ENCODE measurements around the gene CBARP.

CBARP gene

DNA sequence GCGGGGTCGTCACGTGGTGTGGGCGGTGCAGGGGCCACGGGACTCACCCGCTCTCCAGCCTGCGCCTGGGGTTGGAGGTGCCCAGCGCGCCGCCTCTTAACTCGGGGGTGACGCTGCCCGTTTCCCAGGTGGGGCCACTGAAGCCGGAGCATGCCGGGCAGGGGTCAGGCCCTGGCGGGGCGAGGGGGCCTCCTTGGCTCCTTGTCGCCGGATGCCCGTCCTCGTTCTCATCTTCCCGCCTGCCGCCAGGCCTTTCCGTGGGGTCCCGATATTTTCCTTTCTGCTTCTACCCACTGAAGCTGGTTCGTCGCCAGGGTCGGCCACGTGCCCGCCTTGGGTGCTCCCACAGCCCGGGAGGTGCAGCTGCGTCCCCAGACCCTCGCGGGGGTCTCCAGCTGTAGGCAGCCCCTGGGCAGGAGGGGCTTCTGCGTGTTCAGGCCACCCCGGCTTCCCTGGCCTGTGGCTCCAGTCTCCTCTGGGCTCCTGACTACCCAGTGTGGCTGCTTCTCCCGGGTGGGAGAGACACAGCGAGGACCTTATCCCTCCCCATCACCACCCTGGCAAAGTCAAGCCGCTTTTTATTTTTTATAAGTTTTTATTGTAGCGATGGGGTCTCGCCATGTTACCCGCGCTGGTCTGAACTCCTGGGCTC lies 38.3 kb upstream of the CBARP start:
- DNase-seq, result no peak

- DNase-seq, result peak; percentile 96 to 98
Measured at GRCh38 chr19:1275260-1275975, 37.6 kb upstream of the CBARP start, which contains the start of gene FAM174C. FAM174C (plus strand) TSS chr19:1275530; CDS start chr19:1275550, 20 bp downstream.

DNA sequence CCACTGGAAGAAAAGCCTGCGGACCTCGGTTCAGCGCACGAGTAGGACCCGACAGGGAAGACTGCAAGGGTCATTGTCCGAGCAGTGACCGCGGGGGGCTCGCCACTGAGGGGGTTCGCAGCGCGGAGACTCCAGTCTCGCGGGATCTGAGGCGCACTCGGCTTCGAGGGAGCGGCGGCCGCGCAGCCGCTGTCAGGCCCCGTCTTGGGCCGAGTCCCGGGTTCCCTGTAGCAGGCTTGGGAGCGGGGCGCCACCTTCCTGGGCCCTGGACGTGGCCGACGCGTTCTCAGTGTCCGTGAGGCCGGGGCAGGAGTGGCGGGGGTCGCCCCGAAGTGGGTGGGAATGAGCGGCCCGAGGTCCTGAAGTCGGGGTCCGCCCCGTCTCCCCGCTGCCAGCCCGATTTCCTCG lies 37.1 kb upstream of the CBARP start:
- DNase-seq, result no peak

GRCh38 chr19:1274081-1274851 lies 36.5 kb upstream of the CBARP start:
- no peak for DNase-seq

DNA sequence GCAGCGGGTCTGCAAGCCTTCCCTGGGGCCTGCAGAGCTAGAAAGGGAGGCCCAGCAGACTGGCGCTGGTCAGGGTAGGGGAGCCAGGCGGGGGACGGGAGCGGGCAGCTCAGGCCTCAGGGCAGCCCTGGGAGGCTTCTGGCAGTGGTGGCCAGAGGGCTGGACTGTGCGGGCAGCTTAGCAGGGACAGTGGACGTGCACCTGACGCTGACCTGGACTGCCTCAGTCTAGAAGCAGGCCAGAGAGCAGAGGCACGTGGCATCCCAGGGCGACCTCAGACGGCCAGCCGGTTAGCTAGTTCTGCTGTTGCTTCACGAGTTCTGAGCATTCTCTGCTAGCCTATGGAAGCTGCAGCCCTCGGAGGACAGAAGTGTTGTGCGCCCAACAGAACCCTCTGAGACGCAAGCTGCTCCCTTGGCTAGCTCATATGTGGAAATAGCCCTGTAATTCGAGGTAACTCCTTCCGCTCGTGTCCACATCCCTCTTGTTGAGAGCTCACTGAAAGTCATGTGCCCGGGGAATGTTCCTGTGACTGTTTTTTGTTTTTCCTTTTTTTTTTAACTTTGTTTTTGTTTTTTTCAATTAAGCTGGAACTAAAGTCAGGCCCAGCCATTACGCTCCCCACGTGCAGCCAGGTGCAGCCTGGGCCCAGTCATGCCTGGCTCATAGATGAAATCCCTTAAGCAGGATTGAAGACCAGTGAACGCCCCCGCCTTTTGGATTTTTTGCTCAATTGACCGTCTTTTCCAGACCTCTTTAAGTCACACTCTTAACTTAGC lies 35.6 kb upstream of the CBARP start:
- DNase-seq, result peak; percentile 71 to 79

GRCh38 chr19:1272423-1273262 lies 34.8 kb upstream of the CBARP start:
- DNase-seq, result peak in 1 of 2 donors; percentile 7

DNA sequence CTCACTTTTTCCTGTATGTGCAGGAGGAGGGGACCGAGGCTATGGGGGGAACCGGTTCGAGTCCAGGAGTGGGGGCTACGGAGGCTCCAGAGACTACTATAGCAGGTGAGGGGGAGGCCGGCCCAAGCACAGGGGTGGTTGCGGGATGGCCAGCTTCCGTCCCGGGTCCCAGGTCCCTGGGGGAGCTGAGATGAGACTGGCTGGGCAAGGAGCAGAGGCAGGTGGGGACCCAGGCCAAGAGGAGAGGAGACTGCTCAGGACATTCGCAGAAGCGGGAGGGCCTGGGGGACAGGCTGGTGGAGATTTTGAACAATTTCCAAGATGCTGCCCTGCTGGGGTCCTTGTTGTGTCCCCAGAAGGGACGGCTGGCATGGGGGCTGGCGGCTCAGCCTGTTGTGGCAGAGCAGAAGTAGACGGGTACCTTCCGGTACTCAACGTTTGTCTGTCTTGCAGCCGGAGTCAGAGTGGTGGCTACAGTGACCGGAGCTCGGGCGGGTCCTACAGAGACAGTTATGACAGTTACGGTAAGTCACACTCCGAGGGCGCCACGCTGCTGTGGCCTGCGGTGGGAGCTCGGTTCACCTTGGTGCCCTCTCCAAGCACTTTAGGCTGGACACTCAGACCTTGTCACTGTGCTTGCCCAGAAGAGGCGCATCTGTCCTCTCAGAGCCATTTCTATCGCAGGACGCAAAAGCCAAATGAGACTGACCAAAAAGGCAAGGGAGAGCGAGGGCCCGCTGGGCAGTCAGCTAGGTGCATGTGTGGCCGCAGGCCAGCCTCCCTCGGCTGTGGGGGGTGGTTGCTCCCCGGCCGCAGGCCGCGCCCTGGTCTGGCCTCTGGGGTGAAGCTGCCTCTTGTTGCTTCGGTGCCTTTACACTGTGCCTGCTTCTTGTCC lies 34.0 kb upstream of the CBARP start:
- DNase-seq, result no peak

- no peak for DNase-seq
Measured at GRCh38 chr19:1270854-1271527, 33.2 kb upstream of the CBARP start.

GRCh38 chr19:1270213-1270853 lies 32.5 kb upstream of the CBARP start:
- DNase-seq, result peak; percentile 43 to 48

DNA sequence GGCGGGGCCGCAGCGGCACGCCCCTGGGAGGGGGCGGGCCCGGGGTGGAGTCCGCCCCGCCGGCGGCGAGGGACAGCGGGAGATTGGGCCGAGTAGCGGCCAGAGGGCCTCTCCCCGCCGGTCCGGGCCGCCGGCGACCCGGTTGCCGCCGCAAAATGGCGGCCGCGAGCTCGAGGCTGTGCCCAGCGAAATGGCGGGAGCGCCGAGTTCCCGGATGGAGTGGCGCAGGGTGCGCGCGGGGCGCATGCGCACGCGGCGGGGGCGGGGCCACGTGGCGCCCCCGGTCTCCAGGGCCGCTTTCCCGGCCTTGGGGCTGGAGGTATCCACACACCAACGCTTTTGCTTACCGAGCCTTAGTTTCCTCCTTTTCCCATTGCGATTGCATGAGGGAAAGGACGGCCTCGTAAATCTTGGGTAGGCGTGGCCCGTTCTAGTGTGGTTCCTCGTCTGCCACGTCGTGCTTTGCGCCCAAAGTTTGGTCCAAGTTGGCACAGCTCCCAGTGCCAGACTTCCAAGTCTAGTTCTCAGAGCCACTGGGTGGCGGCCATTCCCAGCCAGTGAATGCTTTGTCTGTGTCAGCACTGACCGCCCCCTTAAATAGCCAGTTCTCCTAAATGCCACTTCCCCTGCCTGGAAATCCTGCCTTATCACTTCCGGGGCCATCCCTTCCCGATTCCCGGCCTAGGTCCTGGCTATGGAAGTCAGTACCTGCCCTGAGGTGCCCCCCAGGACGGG lies 31.8 kb upstream of the CBARP start:
- peak; percentile 85 to 92 for DNase-seq

DNA sequence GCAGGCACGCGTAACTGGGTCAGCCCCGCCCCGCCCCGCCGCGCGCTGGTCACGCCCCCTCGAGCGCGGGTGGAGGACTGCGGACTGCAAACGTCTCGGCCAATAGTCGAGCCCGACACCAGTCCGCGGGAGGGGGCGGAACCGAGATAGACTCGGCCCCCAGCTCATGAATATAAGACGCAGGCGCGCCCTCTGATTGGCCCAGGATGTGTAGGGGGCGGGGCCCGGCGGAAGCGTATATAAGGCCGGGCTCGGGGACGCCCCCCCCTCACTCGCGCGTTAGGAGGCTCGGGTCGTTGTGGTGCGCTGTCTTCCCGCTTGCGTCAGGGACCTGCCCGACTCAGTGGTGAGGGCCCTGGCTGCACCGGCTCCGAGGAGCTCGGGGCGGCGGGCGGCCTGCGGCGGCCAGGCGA lies 31.3 kb upstream of the CBARP start, which contains the start of gene CIRBP:
Gene CIRBP, plus strand, starts transcription at position 268 of the 413 bp plus-strand sequence. CDS start 1,602 bp downstream, outside the sequence.
- DNase-seq, result peak; percentile 100

DNA sequence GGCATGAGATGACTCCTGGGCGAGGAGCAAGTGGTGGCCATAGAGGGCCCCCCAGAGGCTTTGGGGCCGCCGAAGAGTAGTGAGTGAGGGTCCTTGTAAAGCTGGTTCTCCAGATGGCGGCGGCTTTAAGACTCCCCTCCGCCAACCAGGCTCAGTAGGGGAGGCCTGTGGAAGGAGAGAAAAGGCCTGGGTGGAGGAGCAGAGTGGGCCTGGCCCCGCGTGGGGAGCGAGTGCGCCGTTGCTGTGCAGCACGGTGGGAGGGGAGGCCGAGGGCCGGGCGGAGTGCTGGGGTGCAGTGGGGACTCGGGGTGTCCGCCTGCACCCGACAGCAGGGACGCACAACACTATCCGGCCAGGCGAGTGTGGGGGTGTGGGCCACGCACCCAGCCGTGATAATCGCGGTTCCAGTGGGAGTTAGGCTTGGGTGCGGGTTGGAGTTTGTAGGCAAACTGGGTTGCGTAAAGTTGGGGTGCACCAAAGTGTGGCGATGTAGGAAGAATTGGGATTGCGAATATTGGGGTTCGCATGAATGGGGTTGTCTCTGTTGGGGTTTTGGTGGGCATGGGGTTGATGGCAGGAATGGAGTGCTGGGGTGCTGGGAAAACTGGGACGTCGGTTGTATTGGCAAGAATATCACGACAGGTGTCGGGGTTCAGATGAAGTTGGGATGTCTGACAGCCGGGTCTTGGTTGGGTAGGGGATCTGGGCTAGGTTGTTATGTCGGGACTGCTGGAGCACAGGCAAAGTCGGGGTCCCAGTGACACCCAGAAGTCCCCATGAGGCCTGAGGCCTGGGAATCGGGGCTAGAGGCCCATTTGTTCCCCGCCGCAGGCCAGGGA lies 30.6 kb upstream of the CBARP start:
- DNase-seq, result no peak

DNA sequence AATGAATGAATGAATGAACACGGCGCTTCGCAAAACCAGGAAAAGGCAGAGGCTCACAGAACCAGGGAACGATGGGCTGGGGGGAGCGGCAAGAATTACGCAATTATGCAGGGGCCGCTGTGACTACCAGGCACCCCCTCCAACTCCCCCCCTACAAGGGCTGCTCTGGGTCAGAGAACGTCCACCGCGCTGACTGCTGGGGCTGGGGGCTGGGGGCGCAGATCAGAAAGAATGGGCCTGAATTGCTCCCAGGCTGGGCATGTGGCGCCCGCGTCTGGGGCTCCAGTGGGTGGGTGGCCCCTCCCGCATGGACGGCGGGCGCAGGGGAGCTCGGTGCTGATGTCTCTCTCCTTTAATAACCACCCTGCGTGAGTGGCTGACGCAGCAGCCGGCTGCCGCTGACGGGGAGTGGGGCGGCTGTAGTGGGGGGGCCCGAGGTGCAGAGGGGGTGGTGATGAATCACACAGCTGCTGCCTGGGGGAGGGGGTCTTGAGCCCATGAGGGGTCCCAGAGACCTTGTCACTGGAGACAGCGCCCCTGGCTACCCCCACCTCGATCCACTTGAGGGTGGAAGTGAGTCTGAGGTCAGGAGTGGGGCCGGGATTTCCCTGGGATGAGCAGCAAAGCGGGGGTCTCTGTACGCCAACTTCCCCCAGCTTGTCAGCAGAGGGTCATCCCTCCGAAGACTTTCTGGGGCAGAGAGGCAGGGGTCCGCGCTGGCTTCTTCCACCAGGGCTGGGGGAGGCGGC lies 29.8 kb upstream of the CBARP start:
- DNase-seq, result peak in 1 of 2 donors; percentile 50

GRCh38 chr19:1266916-1267476 lies 29.2 kb upstream of the CBARP start:
- DNase-seq, result peak; percentile 73 to 78

DNA sequence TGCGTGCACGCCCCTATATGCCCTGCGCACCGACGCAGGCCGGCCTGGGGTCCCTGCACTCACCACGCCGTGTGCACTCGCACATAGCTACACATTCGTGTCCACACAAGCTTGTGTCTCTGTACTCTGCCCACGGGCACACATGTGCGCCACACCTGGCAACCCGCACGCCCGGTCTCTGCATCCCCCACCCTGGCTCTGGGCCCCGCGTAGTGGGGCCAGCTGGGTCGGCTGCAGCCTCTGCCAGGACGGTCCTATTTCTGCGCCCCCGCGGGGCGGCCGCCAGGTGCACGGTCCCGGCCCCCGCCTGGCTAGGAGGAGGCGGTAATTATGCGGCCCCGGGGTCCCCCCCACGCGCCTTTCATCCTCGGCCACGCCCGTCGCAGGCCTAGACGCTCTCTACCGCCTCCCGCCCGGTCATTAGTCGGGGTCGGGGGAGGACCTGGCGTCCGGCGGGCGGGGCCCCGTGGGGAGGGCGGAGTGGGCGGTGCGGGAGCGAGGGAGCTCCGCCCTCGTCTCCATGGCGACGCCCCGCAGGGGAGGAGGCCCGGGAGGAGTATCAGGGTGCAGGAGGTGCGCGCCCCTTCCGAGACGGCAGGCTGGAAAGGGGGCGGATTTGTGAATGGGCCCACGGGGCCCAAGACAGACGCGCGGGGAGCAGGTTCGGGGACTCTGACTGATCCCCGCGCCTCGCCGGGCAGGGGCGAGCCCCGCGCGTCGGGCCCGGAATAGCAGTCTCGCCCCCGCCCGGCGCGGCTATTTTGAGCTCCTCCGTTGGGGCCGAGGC lies 28.5 kb upstream of the CBARP start:
- DNase-seq, result peak; percentile 88 to 92
